PFSK-1 (cell line): ENCODE data around the gene GARIN3.

Experiments used
- FOXP2 ChIP-seq: optimal IDR thresholded peaks from 2 replicates; pipeline ENCODE3; 2011; ENCODE audit warnings: borderline replicate concordance, control low read depth, inconsistent platforms; ENCODE audit not compliant: insufficient read depth; ENCODE audit errors: extremely low read length, extremely low read depth
- POLR2AphosphoS5 ChIP-seq: IDR thresholded peaks from 2 replicates; pipeline ENCODE4 v1.6.1; 2012; ENCODE audit warnings: low read depth, mild to moderate bottlenecking, control low read depth, low read length, moderate library complexity
- SIN3A ChIP-seq: IDR thresholded peaks from 2 replicates; pipeline ENCODE4 v1.6.1; 2012; ENCODE audit warnings: mild to moderate bottlenecking, low read length, moderate library complexity, borderline replicate concordance; ENCODE audit not compliant: insufficient read depth
- TAF1 ChIP-seq: IDR thresholded peaks from 2 replicates; pipeline ENCODE4 v1.6.1; 2012; ENCODE audit warnings: low read length, control low read depth, borderline replicate concordance; ENCODE audit not compliant: insufficient read depth
- TF ChIP-seq, protein P1 (sequence below), 2 experiments: IDR thresholded peaks; 2 replicates each; pipeline versions ENCODE4 v1.6.1 to v1.8.0; 2011 to 2012; ENCODE audit warnings: low read depth in 2 of 2, low read length in 2 of 2, control low read depth in 1 of 2, inconsistent platforms in 1 of 2, mild to moderate bottlenecking in 1 of 2, moderate library complexity in 1 of 2; ENCODE audit not compliant: insufficient read depth in 1 of 2

DNA sequence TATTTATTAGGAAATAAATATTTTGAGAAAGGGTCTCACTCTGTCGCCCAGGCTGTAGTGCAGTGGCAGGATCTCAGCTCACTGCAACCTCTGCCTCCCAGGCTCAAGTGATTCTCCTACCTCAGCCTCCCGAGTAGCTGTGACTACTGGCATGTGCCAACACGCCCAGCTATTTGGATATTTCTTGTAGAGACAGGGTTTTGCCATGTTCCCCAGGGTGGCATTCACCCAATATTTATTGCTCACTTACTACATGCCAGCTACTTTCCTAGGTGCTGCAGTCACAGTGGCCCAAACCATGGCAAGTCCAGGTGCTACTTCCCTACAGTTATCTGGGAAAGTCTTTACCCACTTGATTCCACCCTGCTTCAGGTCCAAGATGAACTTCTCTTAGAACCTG is 15.1 kb downstream of the GARIN3 start:
- TF ChIP-seq TAF1, result no peak
- TF ChIP-seq POLR2AphosphoS5, result no peak
- TF ChIP-seq, protein P1, sequence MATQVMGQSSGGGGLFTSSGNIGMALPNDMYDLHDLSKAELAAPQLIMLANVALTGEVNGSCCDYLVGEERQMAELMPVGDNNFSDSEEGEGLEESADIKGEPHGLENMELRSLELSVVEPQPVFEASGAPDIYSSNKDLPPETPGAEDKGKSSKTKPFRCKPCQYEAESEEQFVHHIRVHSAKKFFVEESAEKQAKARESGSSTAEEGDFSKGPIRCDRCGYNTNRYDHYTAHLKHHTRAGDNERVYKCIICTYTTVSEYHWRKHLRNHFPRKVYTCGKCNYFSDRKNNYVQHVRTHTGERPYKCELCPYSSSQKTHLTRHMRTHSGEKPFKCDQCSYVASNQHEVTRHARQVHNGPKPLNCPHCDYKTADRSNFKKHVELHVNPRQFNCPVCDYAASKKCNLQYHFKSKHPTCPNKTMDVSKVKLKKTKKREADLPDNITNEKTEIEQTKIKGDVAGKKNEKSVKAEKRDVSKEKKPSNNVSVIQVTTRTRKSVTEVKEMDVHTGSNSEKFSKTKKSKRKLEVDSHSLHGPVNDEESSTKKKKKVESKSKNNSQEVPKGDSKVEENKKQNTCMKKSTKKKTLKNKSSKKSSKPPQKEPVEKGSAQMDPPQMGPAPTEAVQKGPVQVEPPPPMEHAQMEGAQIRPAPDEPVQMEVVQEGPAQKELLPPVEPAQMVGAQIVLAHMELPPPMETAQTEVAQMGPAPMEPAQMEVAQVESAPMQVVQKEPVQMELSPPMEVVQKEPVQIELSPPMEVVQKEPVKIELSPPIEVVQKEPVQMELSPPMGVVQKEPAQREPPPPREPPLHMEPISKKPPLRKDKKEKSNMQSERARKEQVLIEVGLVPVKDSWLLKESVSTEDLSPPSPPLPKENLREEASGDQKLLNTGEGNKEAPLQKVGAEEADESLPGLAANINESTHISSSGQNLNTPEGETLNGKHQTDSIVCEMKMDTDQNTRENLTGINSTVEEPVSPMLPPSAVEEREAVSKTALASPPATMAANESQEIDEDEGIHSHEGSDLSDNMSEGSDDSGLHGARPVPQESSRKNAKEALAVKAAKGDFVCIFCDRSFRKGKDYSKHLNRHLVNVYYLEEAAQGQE (IDR thresholded peaks at IDR 0.05; ENCODE audit: insufficient read depth in 1 of 2, low read depth in 2 of 2, low read length in 2 of 2), result no peak
- no peak for TF ChIP-seq SIN3A
- no peak for TF ChIP-seq FOXP2
